Ovary (tissue), 9 donors: ENCODE results near the gene IER2. TPM values are rescaled to one million over a fixed set of nuclear protein-coding genes. Genes with fewer than 3 reads are reported as not detected.

Experiments
- DNase-seq, 5 donors: peaks; one replicate each; pipeline ENCODE4 v3.0.0-alpha.2; 2019 to 2020
- H3K27ac ChIP-seq, 2 donors: fragments of 200-600 bp; one replicate each; pipeline versions ENCODE4 v1.5.1 to v1.8.0; 2019 to 2022
- H3K27me3 ChIP-seq: fragments of 200-600 bp; one replicate; pipeline ENCODE4 v1.8.0; 2022
- H3K36me3 ChIP-seq: fragments of 200-600 bp; sonication (generic); one replicate; pipeline ENCODE4 v1.5.1; 2019
- H3K4me1 ChIP-seq: one replicate; pipeline ENCODE4 v1.8.1; 2013; ENCODE audit warnings: mild to moderate bottlenecking, moderate library complexity; ENCODE audit not compliant: insufficient read depth
- H3K4me3 ChIP-seq: fragments of 200-600 bp; sonication (generic); one replicate; pipeline ENCODE4 v1.5.1; 2017
- H3K9me3 ChIP-seq, 2 donors: fragments of 200-600 bp in 1 of 2; sonication (generic) in 1 of 2; one replicate each; pipeline versions ENCODE4 v1.5.1 to v1.8.1; 2013 to 2019; ENCODE audit warnings: mild to moderate bottlenecking in 1 of 2, moderate library complexity in 1 of 2
- CTCF ChIP-seq, 3 donors: fragments of 450-650 bp in 2 of 3; fragments of 200-600 bp in 1 of 3; IDR thresholded peaks; one replicate each; pipeline versions ENCODE4 v1.5.1 to v1.8.0; 2016 to 2022; ENCODE audit warnings: antibody characterized with exemption in 3 of 3, mild to moderate bottlenecking in 1 of 3
- EP300 ChIP-seq: sonication (generic); formaldehyde crosslinking; IDR thresholded peaks from one replicate; pipeline ENCODE4 v1.6.1; 2017; ENCODE audit warnings: antibody characterized with exemption
- POLR2A ChIP-seq: fragments of 450-650 bp; IDR thresholded peaks from one replicate; pipeline ENCODE4 v1.6.1; 2017; ENCODE audit warnings: antibody characterized with exemption, mild to moderate bottlenecking, moderate library complexity
- WGBS, 3 donors: extraction: QIAGEN DNeasy Blood & Tissue Kit in 1 of 3; methylation state at CpG; one replicate each; pipeline versions ENCODE4 v1.1.5 to v1.1.7; 2013 to 2017; 5-methylcytosine and 5-hydroxymethylcytosine counted together
- intact Hi-C, 4 donors: fragments of 100-400 bp; cut with DNase I; formaldehyde crosslinking; loops; one replicate each; pipeline versions ENCODE4 v1.11.0 to v1.15.1; 2022 to 2023
- polyA plus RNA-seq, 2 donors: library from polyadenylated mRNA; stranded (reverse); fragments of 200-250 nt in 1 of 2; fragments of 350-450 nt in 1 of 2; fragmentation: Illumina TruSeq in 1 of 2; extraction: RNeasy Lipid Tissue Mini Kit (QIAGEN cat#74804) in 1 of 2; gene quantifications; one replicate each; pipeline ENCODE4 v1.2.3, GENCODE V29; 2013 to 2014
- total RNA-seq, 7 donors: library from RNA; depleted of rRNA in 2 of 7; stranded (reverse); fragments of >200 nt in 2 of 7; fragmentation: NEBNext Ultra II Directional in 3 of 7; extraction: Animal tissue kit (Norgen Biotek cat#: 25700) in 3 of 7; gene quantifications; one replicate each; pipeline versions ENCODE4 v1.1.0 to v1.2.4, GENCODE V29; 2016 to 2023
- donor health status: DM: no; HTN: no; CAD: no; lungs with moderate emphysema.
- donor health status: DM: no; HTN: no; CAD: no.
- donor health status: Bipolar disorder and iron deficiency.
- donor health status: DM: yes; HTN: yes; CAD: no.
- donor health status: DM: no; HTN: no; CAD: no.
- donor health status: DM: yes; HTN: yes; CAD: no.

IER2 gene
- total and polyA plus RNA-seq, 9 donors: 47.4 to 301 (median 79.9) TPM

- TF ChIP-seq EP300 (no peak), POLR2A (no peak), CTCF (IDR thresholded peaks at IDR 0.05) (no peak)
- Histone ChIP-seq H3K27me3 (no peaks in the 10 kb centered on the region), H3K4me1 (no peaks in the 10 kb centered on the region), H3K4me3 (no peak overlapping the region), H3K9me3 (no peaks in the 10 kb centered on the region), H3K27ac (no peak overlapping the region), H3K36me3 (no peaks in the 10 kb centered on the region)
- intact Hi-C loops: no loop called here
- DNase-seq: no peak
- WGBS, 3 donors: 88 to 92% (median 90%) methylated on average over 6 of the region's 6 CpGs
Observed at GRCh38 chr19:13127811-13128575, 22.2 kb upstream of the IER2 start.

- H3K27ac ChIP-seq: no peak overlapping the region
- no peaks in the 10 kb centered on the region for H3K36me3 ChIP-seq
- no peak overlapping the region for H3K4me3 ChIP-seq
- TF ChIP-seq POLR2A (no peak), CTCF (IDR thresholded peaks at IDR 0.05) (no peak)
- no peaks in the 10 kb centered on the region for H3K4me1 ChIP-seq
- no peak for DNase-seq
- WGBS, 3 donors: 67 to 91% (median 83%) methylated on average over 1 of the region's 1 CpG
- no peaks in the 10 kb centered on the region for H3K9me3 ChIP-seq
- intact Hi-C loops: no loop called here
- no peaks in the 10 kb centered on the region for H3K27me3 ChIP-seq
Observed at GRCh38 chr19:13128583-13128982, 21.6 kb upstream of the IER2 start.

GRCh38 chr19:13129384-13129783, 20.8 kb upstream of the IER2 start:
- TF ChIP-seq CTCF (IDR thresholded peaks at IDR 0.05) (no peak), EP300 (no peak)
- DNase-seq: no peak
- H3K4me3 ChIP-seq: no peak overlapping the region
- no peaks in the 10 kb centered on the region for H3K27me3 ChIP-seq
- H3K27ac ChIP-seq: no peak overlapping the region
- intact Hi-C loops: no loop called here
- WGBS, 3 donors: 83 to 89% (median 88%) methylated on average over 6 to 9 of the region's 9 CpGs
- H3K9me3 ChIP-seq: no peaks in the 10 kb centered on the region
- no peaks in the 10 kb centered on the region for H3K4me1 ChIP-seq
- H3K36me3 ChIP-seq: no peaks in the 10 kb centered on the region

- TF ChIP-seq EP300: no peak
- TF ChIP-seq POLR2A: no peak
- TF ChIP-seq CTCF (IDR thresholded peaks at IDR 0.05): no peak
- intact Hi-C loops: no loop called here
- H3K27ac ChIP-seq: no peak overlapping the region
- H3K4me3 ChIP-seq: no peak overlapping the region
- H3K27me3 ChIP-seq: no peaks in the 10 kb centered on the region
- no peak for DNase-seq
- H3K36me3 ChIP-seq: no peaks in the 10 kb centered on the region
- H3K9me3 ChIP-seq: no peaks in the 10 kb centered on the region
- H3K4me1 ChIP-seq: no peaks in the 10 kb centered on the region
- 79 to 92% (median 85%) methylated on average over 3 of the region's 3 CpGs for WGBS, 3 donors
Observed at GRCh38 chr19:13130886-13131490, 19.2 kb upstream of the IER2 start.
